HG03575 (cell line): Measurements from ENCODE around the gene UPK3B.
"Not testable (repeated sequence)": the region's sequence is repeated elsewhere in the genome, so short reads cannot be mapped to it uniquely, and the experiment has no call there.

Experiments used
- ATAC-seq: cut with Tn5 transposase; IDR thresholded peaks from one replicate; pipeline ENCODE4 v1.9.1; 2021; ENCODE audit not compliant: unreplicated experiment, insufficient number of reproducible peaks, low FRiP score; ENCODE audit errors: extremely low read depth

The UPK3B gene

DNA sequence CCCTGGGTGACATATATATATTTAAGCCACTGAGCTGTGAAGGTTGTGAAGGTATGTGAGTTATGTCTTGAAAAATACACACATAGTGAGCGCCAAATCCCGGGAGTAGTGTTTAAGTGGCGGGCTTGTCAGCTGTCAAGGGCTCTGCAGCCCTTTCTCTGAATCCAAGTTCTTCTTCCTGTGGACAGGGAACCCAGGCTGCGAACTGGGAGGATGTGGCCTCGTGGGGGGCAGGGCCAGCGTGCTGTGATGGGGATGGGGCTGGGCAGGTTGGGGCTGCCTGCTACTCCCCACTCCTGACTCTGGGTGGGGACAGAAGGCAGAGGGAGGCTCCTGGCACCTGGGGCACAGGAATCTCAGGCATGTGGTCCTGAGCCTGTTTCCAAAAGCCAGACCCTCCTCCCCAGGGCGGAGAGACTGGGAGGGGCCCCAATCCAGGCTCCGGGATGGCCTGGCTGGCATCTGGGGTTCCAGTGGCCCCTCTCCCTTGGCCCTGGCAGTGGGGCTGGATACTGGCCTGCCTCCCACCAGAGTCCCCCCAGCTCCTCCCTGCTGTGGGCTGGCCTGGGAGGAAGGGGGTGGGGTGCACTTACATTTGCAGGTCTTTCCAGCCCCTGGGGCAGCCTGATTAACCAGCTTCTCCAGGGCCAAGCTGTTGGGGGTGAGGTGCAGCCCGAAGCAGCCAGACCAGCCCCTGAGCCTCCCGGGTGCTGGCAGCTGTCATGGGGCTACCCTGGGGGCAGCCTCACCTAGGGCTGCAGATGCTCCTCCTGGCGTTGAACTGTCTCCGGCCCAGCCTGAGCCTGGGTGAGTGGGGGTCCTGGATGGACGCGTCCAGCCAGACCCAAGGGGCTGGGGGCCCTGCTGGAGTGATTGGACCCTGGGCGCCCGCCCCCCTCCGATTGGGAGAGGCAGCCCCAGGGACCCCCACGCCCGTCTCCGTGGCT lies at the start of gene UPK3B:
Gene UPK3B (plus strand): TSS at position 622 of the 947 bp plus-strand sequence. CDS start 101 bp downstream, at position 723.
- no peak for ATAC-seq

DNA sequence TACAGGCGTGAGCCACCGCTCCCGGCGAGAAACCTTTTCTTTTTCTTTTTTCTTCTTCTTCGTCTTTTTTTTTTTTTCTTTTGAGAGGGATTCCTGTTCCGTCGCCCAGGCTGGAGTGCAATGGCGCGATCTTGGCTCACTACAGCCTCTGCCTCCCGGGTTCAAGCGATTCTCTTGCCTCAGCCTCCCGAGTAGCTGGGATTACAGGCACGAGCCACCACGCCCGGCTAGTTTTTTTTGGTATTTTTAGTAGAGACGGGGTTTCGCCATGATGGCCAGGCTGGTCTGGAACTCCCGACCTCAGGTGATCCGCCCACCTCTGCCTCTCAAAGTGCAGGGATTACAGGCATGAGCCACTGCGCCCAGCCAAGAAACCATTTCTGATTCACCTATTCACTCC lies 49.6 kb upstream of the UPK3B start:
- ATAC-seq: not testable (repeated sequence)

DNA sequence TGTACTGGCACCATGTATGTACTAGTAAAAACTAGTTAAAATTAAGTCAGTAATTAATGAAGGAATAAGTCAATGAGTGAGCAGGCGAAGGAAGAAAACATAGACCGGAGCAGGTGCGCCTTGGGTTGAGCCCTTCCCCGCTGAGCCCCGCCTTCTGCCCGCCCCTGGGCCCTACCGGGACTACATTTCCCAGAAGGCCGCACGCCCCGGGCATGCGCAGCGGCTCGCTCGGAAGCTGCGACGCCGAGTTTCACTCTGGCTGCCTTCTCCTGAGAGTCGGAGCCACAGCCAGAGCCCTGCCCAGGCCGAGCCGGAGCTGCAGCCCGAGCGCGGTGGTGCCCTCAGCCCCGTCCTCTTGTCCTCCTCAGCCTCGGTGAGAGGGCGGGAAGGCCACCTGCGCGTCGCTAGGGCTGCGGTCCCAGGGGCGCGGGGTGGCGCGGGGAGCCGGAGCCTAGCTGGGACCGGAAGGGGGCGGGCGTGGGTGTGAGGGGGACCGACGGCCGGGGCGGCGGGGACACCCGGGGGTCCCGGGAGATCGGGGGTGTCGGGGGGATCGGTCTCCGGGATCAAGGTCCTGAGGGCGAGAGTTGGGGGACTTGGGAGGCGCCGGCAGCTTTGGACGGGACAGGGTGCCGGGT lies 48.8 kb upstream of the UPK3B start, which contains the start of gene DTX2:
Gene DTX2 (plus strand): TSS at position 246 of the 638 bp plus-strand sequence. CDS start 18,801 bp downstream, outside the sequence.
- ATAC-seq: peak; percentile 85

- not testable (repeated sequence) for ATAC-seq
These were observed 48.0 kb upstream of the UPK3B start for GRCh38 chr7:76462271-76462882.

DNA sequence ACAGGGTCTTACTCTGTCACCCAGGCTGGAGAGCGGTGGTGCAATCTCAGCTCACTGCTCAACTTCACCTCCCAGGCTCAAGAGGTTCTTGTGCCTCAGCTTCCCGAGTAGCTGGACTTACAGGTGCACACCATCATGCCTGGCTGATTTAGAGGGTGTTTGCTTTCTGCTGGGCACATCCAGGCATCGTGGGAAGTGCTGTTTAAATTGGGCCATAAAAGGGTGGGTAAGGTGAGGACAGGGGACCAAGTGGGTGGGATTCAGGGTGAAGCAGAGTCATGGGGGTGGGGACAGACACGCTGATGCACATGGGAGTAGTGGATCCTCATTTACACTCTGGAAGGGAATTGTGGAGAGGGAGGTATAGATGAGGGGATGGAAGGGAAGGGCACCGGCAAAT lies 45.4 kb upstream of the UPK3B start:
- ATAC-seq: not testable (repeated sequence)

DNA sequence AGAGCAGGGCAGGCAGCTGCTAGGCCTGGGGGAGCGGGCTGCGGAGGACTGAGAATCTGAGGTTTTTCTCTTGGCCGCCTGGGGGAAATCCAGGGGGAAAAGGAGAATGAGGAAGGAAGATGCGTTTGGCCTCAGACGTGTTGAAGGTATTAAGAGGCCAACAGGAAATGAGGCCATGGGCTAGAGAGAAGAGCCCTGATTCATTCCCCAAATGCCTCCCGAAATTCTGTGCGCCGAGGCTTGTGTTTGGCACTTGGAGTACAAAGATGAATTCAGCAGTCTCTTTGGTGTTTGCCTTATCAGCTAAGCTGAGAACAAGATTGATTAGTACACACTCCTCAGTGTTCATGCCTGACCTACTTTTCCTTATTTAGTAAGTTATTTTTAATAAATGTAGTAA lies 44.4 kb upstream of the UPK3B start:
- ATAC-seq: not testable (repeated sequence)

- ATAC-seq: not testable (repeated sequence)
These were observed 42.5 kb upstream of the UPK3B start for GRCh38 chr7:76467743-76468404.

DNA sequence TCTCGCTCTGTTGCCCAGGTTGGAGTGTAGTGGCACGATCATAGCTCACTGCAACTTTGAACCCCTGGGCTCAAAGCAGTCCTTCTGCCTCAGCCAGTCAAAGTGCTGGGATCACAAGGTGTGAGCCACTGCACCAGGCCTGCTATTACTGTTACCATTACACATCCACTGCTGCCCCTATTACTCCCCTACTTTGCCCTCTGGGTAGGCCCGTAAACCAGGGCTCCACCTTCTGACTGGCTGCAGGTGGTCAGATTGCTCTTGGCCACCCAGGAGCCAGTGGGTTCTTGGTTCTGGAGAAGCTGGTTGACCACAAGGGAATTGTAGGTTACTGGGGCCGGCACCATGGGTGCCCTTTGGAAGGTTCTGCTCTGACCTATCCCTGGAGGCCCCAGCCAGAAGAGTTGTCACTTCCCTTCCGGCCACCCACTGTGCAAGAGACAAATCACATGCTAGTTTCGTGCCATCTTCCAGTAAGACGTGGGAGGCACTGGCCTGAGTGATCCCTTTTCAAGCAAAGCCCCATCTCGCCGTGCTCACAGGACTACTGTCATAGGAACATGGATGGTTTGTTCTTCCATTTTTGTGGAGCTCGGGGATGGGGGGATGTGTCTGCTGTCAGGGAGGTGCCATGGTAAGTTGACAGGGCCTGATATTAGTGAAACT lies 38.7 kb upstream of the UPK3B start:
- not testable (repeated sequence) for ATAC-seq

GRCh38 chr7:76473097-76473496 lies 37.3 kb upstream of the UPK3B start:
- ATAC-seq: not testable (repeated sequence)

- ATAC-seq: not testable (repeated sequence)
These were observed 34.1 kb upstream of the UPK3B start for GRCh38 chr7:76476280-76476679.

GRCh38 chr7:76476742-76477474 lies 33.4 kb upstream of the UPK3B start:
- not testable (repeated sequence) for ATAC-seq

GRCh38 chr7:76479628-76480027 lies 30.7 kb upstream of the UPK3B start:
- not testable (repeated sequence) for ATAC-seq

DNA sequence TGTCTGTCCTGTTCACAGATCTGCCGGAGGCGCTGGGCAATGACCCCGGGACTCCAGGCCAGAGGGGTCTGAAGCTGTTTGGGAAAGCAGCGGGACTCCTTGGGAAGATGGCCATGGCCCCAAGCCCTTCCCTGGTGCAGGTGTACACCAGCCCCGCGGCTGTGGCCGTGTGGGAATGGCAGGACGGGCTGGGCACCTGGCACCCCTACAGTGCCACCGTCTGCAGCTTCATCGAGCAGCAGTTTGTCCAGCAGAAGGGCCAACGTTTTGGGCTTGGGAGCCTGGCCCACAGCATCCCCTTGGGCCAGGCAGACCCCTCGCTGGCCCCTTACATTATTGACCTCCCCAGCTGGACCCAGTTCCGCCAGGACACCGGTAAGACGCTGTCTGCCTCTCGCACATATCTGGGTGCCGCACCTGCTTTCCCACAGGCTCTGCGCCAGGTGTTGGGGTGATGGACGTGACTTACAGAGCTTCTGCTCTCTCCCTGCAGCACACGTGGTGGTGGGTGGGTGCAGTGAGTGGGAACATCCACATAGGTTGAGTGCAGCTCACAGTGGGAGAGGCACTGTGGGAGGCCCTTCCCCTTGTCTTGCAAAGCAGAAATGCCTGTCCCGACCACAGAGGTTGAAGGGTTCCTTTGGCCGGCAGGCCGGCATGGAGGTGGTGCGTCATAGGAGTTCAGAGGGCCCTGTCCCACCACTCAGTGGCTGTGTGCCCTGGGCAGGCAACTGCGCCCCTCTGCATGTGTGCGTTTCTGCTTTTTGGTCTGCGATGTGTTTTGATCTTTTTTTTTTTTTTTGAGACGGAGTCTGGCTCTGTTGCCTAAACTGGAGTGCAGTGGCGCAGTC lies 29.7 kb upstream of the UPK3B start:
- not testable (repeated sequence) for ATAC-seq

DNA sequence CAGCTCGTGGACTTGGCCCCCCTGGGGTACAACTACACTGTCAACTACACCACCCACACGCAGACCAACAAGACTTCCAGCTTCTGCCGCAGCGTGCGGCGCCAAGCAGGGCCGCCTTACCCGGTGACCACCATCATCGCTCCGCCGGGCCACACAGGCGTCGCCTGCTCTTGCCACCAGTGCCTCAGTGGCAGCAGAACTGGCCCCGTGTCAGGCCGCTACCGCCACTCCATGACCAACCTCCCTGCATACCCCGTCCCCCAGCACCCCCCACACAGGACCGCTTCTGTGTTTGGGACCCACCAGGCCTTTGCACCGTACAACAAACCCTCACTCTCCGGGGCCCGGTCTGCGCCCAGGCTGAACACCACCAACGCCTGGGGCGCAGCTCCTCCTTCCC lies 27.7 kb upstream of the UPK3B start:
- not testable (repeated sequence) for ATAC-seq

DNA sequence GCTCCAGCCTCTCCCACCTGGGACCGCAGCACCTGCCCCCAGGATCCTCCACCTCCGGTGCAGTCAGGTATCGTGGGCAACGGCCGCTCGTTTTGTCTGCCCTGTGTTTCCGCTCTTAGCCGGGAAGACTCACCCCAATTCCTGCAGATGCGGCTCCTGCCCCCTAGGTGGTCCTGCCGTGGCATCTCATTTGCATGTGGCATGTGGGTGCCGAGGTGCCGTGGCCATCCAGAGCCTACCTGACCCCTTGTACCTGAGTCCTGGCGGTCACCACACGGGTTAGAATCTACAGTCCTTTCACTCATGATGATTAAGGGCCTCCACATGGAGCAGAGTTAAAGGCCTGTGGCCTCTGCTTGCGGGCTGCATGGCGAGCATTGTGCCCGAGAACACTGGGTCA lies 27.3 kb upstream of the UPK3B start:
- ATAC-seq: not testable (repeated sequence)

DNA sequence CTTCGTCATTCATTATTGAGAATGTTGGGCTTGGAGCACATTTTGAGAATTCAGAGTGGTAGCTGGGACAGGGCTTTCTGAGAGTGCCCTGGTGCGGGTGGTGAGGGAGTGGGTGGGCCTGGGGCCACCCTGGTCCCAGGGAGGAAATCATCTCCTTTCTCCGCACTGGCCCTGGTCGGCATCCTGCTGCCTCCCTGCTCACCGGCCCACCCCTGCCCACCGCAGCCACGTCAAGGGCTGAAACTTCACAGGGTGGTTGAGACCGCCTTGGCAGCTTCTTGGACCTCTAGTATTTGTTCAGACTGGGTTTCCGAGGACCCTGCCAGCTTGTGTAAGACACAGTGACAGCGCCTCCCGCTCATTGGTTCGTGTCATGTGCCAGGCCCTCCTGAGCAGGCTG lies 25.9 kb upstream of the UPK3B start:
- not testable (repeated sequence) for ATAC-seq
